Body of pancreas (tissue), 4 donors: ENCODE data around the gene CCDC39.

Experiments
- POLR2A ChIP-seq, 3 donors: fragments of 450-650 bp; IDR thresholded peaks; one replicate each; pipeline ENCODE4 v1.6.1; 2016; ENCODE audit warnings: antibody characterized with exemption in 3 of 3, mild to moderate bottlenecking in 2 of 3
- TF ChIP-seq, protein P1 (sequence below), 7 experiments: fragments of 450-650 bp in 4 of 7; fragments of 200-600 bp in 3 of 7; sonication (generic) in 3 of 7; IDR thresholded peaks; one replicate each; pipeline ENCODE4 v1.5.1; 2016 to 2019; ENCODE audit warnings: antibody characterized with exemption in 7 of 7

DNA sequence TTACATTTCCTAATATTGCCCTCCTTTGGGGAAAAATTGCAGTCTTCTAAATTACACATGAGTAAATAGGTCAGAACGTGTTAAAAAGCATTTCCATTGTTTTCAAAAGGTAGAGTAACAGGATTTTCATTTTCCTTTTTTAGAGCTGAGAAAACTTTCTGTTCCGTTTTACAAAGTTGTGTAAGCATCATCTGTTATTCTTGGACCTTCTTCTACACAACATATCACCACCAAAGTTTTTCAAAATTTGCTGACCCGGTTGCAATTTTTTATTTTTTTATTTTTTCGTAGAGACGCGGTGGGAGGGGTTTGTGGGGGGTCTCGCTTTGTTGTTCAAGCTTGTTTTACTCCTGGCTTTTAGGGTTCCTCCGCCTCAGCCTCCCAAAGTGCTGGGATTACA lies 1.1 kb downstream of the CCDC39 start:
- TF ChIP-seq, protein P1, sequence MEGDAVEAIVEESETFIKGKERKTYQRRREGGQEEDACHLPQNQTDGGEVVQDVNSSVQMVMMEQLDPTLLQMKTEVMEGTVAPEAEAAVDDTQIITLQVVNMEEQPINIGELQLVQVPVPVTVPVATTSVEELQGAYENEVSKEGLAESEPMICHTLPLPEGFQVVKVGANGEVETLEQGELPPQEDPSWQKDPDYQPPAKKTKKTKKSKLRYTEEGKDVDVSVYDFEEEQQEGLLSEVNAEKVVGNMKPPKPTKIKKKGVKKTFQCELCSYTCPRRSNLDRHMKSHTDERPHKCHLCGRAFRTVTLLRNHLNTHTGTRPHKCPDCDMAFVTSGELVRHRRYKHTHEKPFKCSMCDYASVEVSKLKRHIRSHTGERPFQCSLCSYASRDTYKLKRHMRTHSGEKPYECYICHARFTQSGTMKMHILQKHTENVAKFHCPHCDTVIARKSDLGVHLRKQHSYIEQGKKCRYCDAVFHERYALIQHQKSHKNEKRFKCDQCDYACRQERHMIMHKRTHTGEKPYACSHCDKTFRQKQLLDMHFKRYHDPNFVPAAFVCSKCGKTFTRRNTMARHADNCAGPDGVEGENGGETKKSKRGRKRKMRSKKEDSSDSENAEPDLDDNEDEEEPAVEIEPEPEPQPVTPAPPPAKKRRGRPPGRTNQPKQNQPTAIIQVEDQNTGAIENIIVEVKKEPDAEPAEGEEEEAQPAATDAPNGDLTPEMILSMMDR (IDR thresholded peaks at IDR 0.05) = no peak
- TF ChIP-seq POLR2A (IDR thresholded peaks at IDR 0.05) = no peak
